PFSK-1 (cell line): ENCODE data around the gene TRDN.

Experiments
- FOXP2 ChIP-seq: optimal IDR thresholded peaks from 2 replicates; pipeline ENCODE3; 2011; ENCODE audit warnings: borderline replicate concordance, control low read depth, inconsistent platforms; ENCODE audit not compliant: insufficient read depth; ENCODE audit errors: extremely low read length, extremely low read depth
- POLR2AphosphoS5 ChIP-seq: IDR thresholded peaks from 2 replicates; pipeline ENCODE4 v1.6.1; 2012; ENCODE audit warnings: low read depth, mild to moderate bottlenecking, control low read depth, low read length, moderate library complexity
- REST ChIP-seq, 2 experiments: IDR thresholded peaks; 2 replicates each; pipeline versions ENCODE4 v1.6.1 to v1.8.0; 2011 to 2012; ENCODE audit warnings: low read depth in 2 of 2, low read length in 2 of 2, control low read depth in 1 of 2, inconsistent platforms in 1 of 2, mild to moderate bottlenecking in 1 of 2, moderate library complexity in 1 of 2; ENCODE audit not compliant: insufficient read depth in 1 of 2
- SIN3A ChIP-seq: IDR thresholded peaks from 2 replicates; pipeline ENCODE4 v1.6.1; 2012; ENCODE audit warnings: mild to moderate bottlenecking, low read length, moderate library complexity, borderline replicate concordance; ENCODE audit not compliant: insufficient read depth
- TAF1 ChIP-seq: IDR thresholded peaks from 2 replicates; pipeline ENCODE4 v1.6.1; 2012; ENCODE audit warnings: low read length, control low read depth, borderline replicate concordance; ENCODE audit not compliant: insufficient read depth

Gene TRDN

GRCh38 chr6:123323452-123324329 lies 313.1 kb downstream of the TRDN start:
- no peak for TF ChIP-seq POLR2AphosphoS5
- TF ChIP-seq REST (IDR thresholded peaks at IDR 0.05; ENCODE audit: insufficient read depth in 1 of 2, low read depth in 2 of 2, low read length in 2 of 2) = no peak
- no peak for TF ChIP-seq FOXP2
- TF ChIP-seq SIN3A = no peak
- TF ChIP-seq TAF1 = no peak

GRCh38 chr6:123321020-123321419 lies 315.7 kb downstream of the TRDN start:
- TF ChIP-seq FOXP2 (no peak), TAF1 (no peak), SIN3A (no peak), POLR2AphosphoS5 (no peak), REST (IDR thresholded peaks at IDR 0.05; ENCODE audit: insufficient read depth in 1 of 2, low read depth in 2 of 2, low read length in 2 of 2) (no peak)

GRCh38 chr6:123316733-123317323 lies 319.9 kb downstream of the TRDN start:
- no peak for TF ChIP-seq POLR2AphosphoS5
- TF ChIP-seq SIN3A = no peak
- no peak for TF ChIP-seq REST (IDR thresholded peaks at IDR 0.05; ENCODE audit: insufficient read depth in 1 of 2, low read depth in 2 of 2, low read length in 2 of 2)
- TF ChIP-seq TAF1 = no peak
- TF ChIP-seq FOXP2 = no peak

GRCh38 chr6:123309130-123309529 lies 327.6 kb downstream of the TRDN start:
- TF ChIP-seq POLR2AphosphoS5 = no peak
- no peak for TF ChIP-seq FOXP2
- TF ChIP-seq SIN3A = no peak
- no peak for TF ChIP-seq REST (IDR thresholded peaks at IDR 0.05; ENCODE audit: insufficient read depth in 1 of 2, low read depth in 2 of 2, low read length in 2 of 2)
- TF ChIP-seq TAF1 = no peak
